ENCODE data around the gene MARCHF3.

GRCh38 chr5:127068493-127069214, 38.3 kb upstream of the MARCHF3 start:
- TF ChIP-seq SMC3 (conservative IDR thresholded peaks at IDR 0.05; ENCODE audit: poor library complexity) (no peak), EP300 (conservative IDR thresholded peaks at IDR 0.05; ENCODE audit: poor library complexity, severe bottlenecking) (no peak), POLR2AphosphoS5 (IDR thresholded peaks at IDR 0.05) (no peak)
- TF ChIP-seq, protein P1, sequence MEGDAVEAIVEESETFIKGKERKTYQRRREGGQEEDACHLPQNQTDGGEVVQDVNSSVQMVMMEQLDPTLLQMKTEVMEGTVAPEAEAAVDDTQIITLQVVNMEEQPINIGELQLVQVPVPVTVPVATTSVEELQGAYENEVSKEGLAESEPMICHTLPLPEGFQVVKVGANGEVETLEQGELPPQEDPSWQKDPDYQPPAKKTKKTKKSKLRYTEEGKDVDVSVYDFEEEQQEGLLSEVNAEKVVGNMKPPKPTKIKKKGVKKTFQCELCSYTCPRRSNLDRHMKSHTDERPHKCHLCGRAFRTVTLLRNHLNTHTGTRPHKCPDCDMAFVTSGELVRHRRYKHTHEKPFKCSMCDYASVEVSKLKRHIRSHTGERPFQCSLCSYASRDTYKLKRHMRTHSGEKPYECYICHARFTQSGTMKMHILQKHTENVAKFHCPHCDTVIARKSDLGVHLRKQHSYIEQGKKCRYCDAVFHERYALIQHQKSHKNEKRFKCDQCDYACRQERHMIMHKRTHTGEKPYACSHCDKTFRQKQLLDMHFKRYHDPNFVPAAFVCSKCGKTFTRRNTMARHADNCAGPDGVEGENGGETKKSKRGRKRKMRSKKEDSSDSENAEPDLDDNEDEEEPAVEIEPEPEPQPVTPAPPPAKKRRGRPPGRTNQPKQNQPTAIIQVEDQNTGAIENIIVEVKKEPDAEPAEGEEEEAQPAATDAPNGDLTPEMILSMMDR (IDR thresholded peaks at IDR 0.05; ENCODE audit: poor library complexity, severe bottlenecking), result no peak

All from neural cell (in vitro differentiated cells).